Smooth muscle cell of the brain vasculature (primary cell): ENCODE measurements around the gene DGCR8.

Experiments used
- DNase-seq: peaks from one replicate; pipeline ENCODE4 v3.0.0-alpha.2; 2012; ENCODE audit warnings: low read depth, low spot score

Gene DGCR8

GRCh38 chr22:20137671-20138416 lies 57.8 kb downstream of the DGCR8 start:
- no peak for DNase-seq

GRCh38 chr22:20138417-20138738 lies 58.3 kb downstream of the DGCR8 start:
- no peak for DNase-seq

DNA sequence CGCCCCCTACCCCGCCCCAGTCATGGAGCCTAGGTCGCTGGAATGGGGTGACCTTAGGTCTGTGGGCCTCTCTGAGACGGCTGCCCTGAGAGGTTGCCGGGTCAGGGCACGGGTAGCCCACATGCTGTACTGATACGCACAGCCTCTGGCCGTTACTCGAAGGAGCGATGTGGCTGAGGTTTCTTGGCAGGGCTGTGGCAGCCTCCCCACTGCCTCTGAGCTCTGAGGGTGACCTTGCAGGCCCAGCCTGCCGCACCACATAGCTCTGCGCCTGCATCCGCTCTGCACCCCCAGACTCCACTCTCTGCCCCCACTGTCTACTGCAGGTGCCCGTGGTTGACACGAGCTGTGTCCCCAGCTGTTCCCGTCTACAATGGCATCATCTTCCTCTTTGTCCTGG lies 58.8 kb downstream of the DGCR8 start:
- DNase-seq: no peak

DNA sequence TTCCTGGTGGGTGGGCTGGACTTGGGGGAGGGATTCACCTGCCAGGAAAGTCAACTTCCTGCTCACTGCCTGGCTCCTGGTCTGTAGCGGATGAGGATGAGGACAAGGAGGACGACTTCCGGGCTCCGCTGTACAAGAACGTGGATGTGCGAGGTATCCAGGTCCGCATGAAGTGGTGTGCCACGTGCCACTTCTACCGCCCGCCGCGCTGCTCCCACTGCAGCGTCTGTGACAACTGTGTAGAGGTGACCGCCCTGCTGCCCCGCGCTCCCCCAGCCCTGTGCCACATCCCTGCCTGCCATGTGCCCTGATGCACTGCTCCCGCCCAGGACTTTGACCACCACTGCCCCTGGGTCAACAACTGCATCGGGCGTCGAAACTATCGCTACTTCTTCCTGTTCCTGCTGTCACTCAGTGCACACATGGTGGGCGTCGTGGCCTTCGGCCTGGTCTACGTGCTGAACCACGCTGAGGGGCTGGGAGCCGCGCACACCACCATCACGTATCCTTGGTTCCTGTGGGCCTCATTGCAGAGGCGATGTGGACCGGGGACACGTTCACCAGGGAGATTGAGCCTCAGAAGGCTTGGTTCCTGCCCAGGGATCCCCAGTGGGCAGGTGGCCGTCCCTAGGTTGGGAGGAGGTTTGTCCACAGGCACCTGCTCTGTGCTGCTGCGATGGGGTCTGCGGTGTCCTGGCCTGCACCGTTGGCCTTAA lies 59.5 kb downstream of the DGCR8 start:
- no peak for DNase-seq

- DNase-seq: no peak
Measured at GRCh38 chr22:20140107-20140445, 60.0 kb downstream of the DGCR8 start.

DNA sequence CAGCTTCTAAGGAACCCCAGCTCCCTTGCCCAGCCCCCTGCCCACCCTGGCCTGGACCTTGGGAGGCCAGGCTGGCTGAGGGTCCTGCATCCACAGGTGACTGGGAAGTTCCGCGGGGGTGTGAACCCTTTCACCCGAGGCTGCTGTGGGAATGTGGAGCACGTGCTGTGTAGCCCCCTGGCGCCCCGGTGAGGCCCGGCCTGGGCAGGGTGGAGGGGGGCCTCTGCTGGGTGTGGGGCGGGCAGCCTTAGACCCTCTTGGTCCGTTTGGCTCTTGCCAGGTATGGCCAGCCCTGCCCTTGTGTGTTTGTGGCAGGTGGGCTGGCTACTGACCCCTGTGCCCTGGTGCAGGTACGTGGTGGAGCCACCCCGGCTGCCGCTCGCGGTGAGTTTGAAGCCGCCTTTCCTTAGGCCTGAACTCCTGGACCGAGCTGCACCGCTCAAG lies 60.5 kb downstream of the DGCR8 start:
- no peak for DNase-seq

DNA sequence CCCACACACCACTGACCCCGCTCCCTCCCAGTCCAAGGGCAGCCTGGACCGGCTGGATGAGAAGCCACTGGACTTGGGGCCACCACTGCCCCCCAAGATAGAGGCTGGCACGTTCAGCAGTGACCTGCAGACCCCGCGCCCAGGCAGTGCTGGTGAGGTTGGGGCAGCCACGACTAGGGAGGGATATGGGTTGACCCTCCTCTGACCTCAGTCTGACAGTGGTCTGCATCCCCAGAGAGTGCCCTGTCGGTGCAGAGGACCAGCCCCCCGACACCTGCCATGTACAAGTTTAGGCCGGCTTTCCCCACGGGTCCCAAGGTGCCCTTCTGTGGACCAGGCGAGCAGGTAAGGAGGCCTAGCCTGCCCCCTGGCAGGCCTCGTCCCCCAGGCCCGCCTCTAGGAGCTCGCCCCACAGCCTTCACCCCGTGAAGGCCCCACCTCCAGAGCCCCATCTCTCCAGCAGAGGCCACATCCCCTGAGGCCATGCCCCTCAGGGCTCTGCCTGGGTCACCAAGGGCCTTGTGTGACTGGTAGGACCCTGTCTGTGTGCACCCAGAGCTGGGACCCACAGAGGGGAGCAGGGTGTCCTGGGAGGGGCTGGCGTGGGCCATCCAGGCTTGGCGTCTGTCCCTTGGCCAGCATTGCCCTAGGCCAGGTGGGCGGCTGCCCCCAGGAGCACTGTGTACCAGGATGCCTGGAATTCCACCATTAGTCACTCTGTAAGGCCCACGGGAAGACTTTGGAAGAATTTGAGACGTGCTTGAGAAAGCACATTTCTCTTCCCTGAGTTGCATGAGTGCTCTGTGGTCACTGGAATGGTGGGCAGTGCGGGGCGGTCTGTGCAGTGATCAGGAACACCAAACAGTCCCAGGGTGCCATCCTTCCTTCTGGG lies 61.4 kb downstream of the DGCR8 start:
- no peak for DNase-seq

- DNase-seq: no peak
Measured at GRCh38 chr22:20142711-20143621, 62.9 kb downstream of the DGCR8 start.

DNA sequence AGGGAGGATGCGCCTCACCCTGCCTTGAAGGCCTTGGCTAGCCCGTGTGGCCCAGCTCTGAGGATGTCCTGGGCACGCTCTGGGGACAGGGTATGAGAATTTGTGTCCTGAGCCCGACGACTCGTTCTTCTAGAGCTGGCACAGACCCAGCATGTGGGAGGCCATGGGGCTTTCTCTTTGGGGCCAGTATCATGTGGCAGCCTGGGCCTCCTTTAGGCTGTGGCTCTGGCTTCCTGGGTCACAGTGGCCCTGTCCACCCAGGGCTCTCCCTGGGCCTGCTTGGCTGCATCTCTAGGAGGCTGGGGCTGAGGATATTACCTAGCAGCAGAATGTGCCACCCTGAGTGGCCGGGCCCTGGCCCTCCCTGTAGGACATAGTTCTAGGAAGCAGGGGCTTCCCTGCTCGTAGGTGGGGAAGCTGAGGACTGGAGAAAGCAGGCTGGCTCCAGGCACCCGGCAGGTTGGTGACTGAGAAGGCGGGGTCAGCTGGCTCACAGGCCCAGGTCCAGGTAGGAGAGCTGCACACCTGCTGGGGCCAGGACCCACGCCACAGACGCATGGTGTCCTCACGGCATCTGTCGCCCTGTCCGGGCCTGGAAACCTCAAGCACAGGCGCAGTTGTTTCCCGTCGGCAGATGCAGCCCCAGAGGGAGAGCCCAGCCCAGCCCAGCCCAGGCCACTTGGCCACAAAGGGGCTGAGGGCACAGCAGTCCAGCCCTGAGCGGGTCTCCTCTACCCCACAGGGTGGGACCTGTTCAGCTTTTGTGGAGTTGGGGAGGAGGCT lies 64.0 kb downstream of the DGCR8 start:
- no peak for DNase-seq

DNA sequence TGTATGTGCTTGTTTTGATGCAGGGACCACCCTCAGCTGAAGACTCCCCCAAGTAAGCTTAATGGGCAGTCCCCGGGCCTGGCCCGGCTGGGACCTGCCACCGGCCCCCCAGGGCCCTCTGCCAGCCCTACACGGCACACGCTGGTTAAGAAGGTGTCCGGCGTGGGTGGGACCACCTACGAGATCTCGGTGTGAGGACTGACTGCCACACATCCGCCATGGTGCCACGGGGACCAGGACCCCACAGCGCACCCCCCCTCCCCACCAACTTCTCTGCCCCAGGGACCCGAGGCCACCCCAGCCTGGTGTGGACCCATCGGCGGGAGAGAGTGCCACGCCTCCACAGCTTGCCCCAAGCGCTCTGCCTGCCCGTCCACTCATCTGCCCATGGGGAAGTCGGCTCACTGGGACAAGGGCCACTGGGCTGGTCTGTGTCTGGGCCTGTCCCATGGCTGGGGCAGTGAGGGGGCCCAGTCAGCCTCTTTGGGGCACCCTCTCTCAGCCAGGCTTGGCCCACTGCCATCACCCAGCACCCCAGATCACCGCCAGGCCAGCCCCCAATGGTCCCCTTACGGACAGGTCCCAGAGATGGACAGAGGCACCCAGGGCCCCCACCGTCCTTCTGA lies 65.3 kb downstream of the DGCR8 start:
- no peak for DNase-seq

- DNase-seq: no peak
Measured at GRCh38 chr22:20145832-20146223, 65.8 kb downstream of the DGCR8 start.

GRCh38 chr22:20146777-20147176 lies 66.7 kb downstream of the DGCR8 start:
- no peak for DNase-seq

- DNase-seq: no peak
Measured at GRCh38 chr22:20147237-20147988, 67.4 kb downstream of the DGCR8 start.

DNA sequence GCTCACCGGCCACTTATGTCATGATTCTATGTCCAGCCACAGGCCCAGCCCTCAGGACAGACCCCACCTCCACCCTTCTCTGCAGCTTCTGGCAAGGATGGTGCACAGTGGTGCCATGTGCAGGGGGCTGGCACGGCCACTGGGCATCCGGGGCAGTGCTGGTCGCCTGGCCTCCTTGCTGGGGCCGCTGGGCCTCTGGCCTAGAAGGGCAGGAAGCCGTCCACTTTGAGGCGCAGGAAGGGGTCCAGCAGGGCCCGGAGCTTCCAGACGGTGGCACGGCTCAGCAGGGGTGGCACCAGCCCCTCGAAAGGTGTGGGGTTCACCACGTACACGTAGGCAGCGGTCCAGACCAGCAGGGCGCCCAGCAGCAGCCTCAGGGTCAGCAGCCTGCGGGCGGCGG lies 68.4 kb downstream of the DGCR8 start:
- DNase-seq: no peak

DNA sequence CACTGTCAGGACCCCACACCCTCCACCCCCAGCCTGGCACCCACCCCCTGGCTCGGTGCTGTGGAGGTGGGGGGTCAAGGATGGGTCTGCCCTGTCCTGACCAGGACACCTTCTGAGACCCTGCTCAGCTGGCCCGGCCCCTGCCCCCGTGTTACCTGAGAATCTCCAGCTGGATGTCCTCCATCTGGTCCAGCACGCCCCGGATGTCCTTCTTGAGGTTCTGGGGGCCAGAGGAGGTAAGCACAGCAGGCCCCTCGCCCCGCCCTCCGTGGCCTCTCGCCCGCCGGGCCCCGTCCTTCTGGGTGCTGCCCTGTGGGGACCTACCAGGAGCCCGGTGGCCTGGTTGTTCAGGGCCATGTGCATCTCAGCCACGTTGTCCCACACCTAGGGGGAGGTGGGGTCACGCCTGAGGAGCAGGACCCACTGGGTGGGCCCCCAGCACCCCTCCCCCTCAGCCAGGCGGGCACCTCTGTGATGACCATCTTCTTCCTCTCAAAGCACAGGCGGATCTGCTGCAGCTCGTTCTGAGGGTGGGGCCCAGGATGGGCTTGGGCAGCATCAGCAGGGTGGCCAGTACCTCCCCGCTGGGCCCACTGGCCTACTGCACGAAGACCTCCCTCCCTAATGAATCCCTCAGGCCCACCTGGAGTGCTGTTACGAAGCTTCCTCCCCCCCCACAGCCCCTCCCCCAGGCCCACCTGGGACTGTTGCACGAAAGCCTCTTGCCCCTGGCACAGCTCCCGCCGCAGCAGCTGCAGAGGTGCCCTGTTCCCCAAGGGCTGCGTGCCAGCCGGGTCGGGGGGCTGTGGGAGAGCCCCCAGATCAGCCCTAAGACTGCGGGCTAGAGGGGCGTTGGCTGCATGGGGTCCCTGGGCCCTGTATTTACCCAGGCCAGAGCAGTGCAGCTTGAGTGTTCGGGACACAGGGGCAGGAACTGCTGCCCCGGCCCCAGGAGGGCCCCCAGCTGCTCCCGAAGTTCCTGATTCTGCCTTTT lies 69.5 kb downstream of the DGCR8 start:
- no peak for DNase-seq

- DNase-seq: no peak
Measured at GRCh38 chr22:20150381-20151275, 70.6 kb downstream of the DGCR8 start, which contains the start of gene CCDC188. CCDC188 (minus strand) TSS chr22:20151055; CDS start chr22:20150986, 69 bp downstream.

DNA sequence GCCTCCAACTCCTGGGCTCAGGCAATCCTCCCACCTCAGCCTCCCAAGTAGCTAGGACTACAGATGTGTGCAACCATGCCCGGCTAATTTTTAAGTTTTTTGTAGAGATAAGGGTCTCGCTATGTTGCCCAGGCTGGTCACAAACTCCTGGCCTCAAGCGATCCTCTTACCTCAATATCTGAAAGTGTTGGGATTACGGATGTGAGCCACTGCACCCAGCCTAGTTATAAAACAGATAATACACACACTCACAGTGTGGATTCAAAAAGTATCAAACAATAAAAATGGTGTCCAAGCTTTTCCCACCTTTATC lies 71.2 kb downstream of the DGCR8 start:
- no peak for DNase-seq
